ENCODE results near the gene ARHGAP26. TPM values are rescaled to one million over a fixed set of nuclear protein-coding genes. Genes with fewer than 3 reads are reported as not detected.

ARHGAP26 gene
- total and polyA plus RNA-seq, 2 donors = 15.1 to 16.2 TPM

GRCh38 chr5:143139585-143139984 lies 369.4 kb downstream of the ARHGAP26 start:
- 99% methylated on average over 9 of the region's 9 CpGs for WGBS
- H3K9me3 ChIP-seq (ENCODE audit: control insufficient read depth in 2 of 2, insufficient read depth in 1 of 2, low read length in 1 of 2) = no peaks in the 10 kb centered on the region
- no peak overlapping the region for H3K27ac ChIP-seq (ENCODE audit: low read depth in 1 of 2, low read length in 1 of 2)
- H3K4me3 ChIP-seq (ENCODE audit: low read length in 2 of 2) = no peak overlapping the region
- no peak for DNase-seq (ENCODE audit: low read depth in 6 of 9, low spot score in 9 of 9)
- H3K36me3 ChIP-seq (ENCODE audit: control insufficient read depth in 2 of 2, insufficient read depth in 2 of 2, low read length in 1 of 2) = peaks cover 2 to 3% of the 10 kb centered on the region in 2 donors
- H3K27me3 ChIP-seq (ENCODE audit: control insufficient read depth in 2 of 2, insufficient read depth in 1 of 2, low read length in 1 of 2) = no peaks in the 10 kb centered on the region
- H3K4me1 ChIP-seq (ENCODE audit: control insufficient read depth in 2 of 2, insufficient read depth in 2 of 2, low read length in 2 of 2) = no peaks in the 10 kb centered on the region

DNA sequence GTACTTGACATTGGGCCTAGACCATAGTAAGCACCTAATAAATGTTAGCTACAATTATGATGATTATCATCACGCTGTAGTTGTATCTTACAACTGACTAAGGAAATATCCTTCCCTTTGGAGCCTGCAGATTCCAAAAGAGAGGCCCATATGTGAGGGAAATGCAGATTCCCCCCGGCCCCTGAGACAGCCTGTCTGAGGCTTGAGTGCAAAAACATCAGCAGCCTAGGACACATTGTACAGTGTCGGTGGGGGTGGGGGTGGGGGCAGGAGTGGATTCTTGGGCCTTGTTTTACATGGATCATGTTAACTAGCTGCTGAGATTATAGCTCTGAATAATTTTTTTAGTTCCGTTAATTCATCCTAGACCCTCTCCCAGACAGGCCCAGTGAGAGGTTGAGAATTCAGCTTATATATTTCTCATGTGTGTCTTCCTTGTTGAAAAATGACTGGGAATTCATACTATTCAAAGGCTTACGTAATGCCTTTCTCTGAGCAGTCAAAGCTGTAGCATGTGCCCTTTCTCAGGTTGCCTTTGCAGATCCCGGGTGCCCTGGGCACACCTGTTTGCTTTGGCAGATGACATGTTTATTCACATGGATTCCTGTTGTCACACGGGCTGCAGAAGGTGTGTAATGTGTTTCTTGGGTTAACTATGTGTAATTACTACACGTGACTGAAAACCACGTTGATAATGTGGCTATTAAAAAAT lies 370.5 kb downstream of the ARHGAP26 start:
- peak overlapping the region in 1 of 2 donors; percentile 33 for H3K27ac ChIP-seq (ENCODE audit: low read depth in 1 of 2, low read length in 1 of 2)
- no peak for DNase-seq (ENCODE audit: low read depth in 6 of 9, low spot score in 9 of 9)

DNA sequence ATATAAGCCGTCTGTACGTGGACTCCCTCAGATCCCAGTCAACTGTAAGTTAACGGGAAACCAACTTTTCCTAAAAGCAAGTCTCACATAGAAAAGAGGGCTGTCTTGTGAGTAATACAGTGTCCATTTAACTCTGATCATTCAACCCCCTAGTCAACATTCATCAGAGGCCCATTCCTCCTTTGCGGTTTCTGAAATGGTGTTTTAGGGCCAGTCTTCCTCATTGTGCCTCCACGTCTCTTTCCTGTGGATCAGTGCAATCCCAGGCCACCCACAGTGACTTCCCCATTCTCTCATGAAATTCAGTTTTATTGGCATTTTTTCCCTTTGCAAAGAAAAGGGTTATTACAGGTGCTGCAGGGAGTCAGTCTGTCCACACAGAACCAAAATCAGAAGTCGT lies 371.5 kb downstream of the ARHGAP26 start:
- DNase-seq (ENCODE audit: low read depth in 6 of 9, low spot score in 9 of 9) = no peak
- Histone ChIP-seq H3K4me1 (ENCODE audit: control insufficient read depth in 2 of 2, insufficient read depth in 2 of 2, low read length in 2 of 2) (no peaks in the 10 kb centered on the region), H3K9me3 (ENCODE audit: control insufficient read depth in 2 of 2, insufficient read depth in 1 of 2, low read length in 1 of 2) (no peaks in the 10 kb centered on the region), H3K4me3 (ENCODE audit: low read length in 2 of 2) (no peak overlapping the region), H3K36me3 (ENCODE audit: control insufficient read depth in 2 of 2, insufficient read depth in 2 of 2, low read length in 1 of 2) (peaks cover 0 to 2% of the 10 kb centered on the region in 2 donors), H3K27me3 (ENCODE audit: control insufficient read depth in 2 of 2, insufficient read depth in 1 of 2, low read length in 1 of 2) (no peaks in the 10 kb centered on the region), H3K27ac (ENCODE audit: low read depth in 1 of 2, low read length in 1 of 2) (no peak overlapping the region)
- WGBS = 84% methylated on average over 6 of the region's 6 CpGs

More for the DNA sequence above, 370.5 kb downstream of the ARHGAP26 start:
- H3K9me3 ChIP-seq (ENCODE audit: control insufficient read depth in 2 of 2, insufficient read depth in 1 of 2, low read length in 1 of 2) = no peaks in the 10 kb centered on the region
- WGBS = 97% methylated on average over 9 of the region's 9 CpGs
- H3K4me1 ChIP-seq (ENCODE audit: control insufficient read depth in 2 of 2, insufficient read depth in 2 of 2, low read length in 2 of 2) = no peaks in the 10 kb centered on the region
- H3K4me3 ChIP-seq (ENCODE audit: low read length in 2 of 2) = no peak overlapping the region
- no peaks in the 10 kb centered on the region for H3K27me3 ChIP-seq (ENCODE audit: control insufficient read depth in 2 of 2, insufficient read depth in 1 of 2, low read length in 1 of 2)
- H3K36me3 ChIP-seq (ENCODE audit: control insufficient read depth in 2 of 2, insufficient read depth in 2 of 2, low read length in 1 of 2) = peaks cover 0 to 2% of the 10 kb centered on the region in 2 donors

DNA sequence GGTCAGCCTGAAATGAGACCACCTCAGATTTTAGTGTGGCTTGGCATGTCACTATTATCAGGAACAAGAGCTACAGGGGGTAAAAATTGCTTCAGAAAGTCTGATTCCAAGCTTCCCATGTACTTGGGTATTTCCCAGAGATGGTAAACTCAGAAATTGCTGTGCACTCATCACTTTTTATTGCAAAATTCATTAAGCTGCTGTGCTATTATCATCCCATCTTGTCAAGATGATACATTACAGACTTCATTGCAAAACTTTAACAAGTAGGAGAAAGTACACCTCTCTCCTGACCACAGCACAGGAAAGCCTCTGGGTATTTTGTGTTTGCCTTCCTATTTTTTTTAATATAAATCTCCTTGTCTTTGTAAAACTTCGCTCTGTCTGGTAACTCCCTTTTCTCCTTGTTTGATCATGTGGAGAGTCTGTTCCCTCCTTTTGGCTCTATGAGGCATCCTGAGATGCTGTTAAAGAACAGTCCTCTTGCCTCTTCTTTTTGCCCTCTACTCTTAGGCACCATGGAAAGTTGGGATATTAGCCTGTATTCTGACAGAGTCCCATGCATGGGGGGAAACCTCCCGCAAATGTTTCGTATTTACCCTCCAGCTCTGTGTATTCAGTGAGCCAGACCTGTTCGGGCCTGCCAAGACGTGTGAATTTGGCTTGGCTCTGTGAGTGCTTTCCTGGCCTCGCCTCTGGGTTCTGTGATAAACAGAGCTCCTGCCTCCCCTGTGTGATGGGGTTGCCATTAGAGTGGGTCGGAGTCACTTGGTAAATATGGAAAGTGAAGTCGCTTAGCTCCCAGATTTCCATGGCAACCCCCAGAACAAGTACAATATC lies 372.6 kb downstream of the ARHGAP26 start:
- H3K27ac ChIP-seq (ENCODE audit: low read depth in 1 of 2, low read length in 1 of 2) = peak overlapping the region; percentile 14 to 78
- peaks cover 7 to 10% of the 10 kb centered on the region in 2 donors for H3K36me3 ChIP-seq (ENCODE audit: control insufficient read depth in 2 of 2, insufficient read depth in 2 of 2, low read length in 1 of 2)
- no peaks in the 10 kb centered on the region for H3K9me3 ChIP-seq (ENCODE audit: control insufficient read depth in 2 of 2, insufficient read depth in 1 of 2, low read length in 1 of 2)
- no peaks in the 10 kb centered on the region for H3K4me1 ChIP-seq (ENCODE audit: control insufficient read depth in 2 of 2, insufficient read depth in 2 of 2, low read length in 2 of 2)
- H3K4me3 ChIP-seq (ENCODE audit: low read length in 2 of 2) = no peak overlapping the region
- peak in 2 of 9 donors; percentile 5 to 15 for DNase-seq (ENCODE audit: low read depth in 6 of 9, low spot score in 9 of 9)
- WGBS = 94% methylated on average over 8 of the region's 8 CpGs
- H3K27me3 ChIP-seq (ENCODE audit: control insufficient read depth in 2 of 2, insufficient read depth in 1 of 2, low read length in 1 of 2) = no peaks in the 10 kb centered on the region

GRCh38 chr5:143143973-143144372 lies 373.8 kb downstream of the ARHGAP26 start:
- H3K4me1 ChIP-seq (ENCODE audit: control insufficient read depth in 2 of 2, insufficient read depth in 2 of 2, low read length in 2 of 2) = no peaks in the 10 kb centered on the region
- H3K9me3 ChIP-seq (ENCODE audit: control insufficient read depth in 2 of 2, insufficient read depth in 1 of 2, low read length in 1 of 2) = no peaks in the 10 kb centered on the region
- WGBS = 99% methylated on average over 3 of the region's 3 CpGs
- no peaks in the 10 kb centered on the region for H3K27me3 ChIP-seq (ENCODE audit: control insufficient read depth in 2 of 2, insufficient read depth in 1 of 2, low read length in 1 of 2)
- DNase-seq (ENCODE audit: low read depth in 6 of 9, low spot score in 9 of 9) = no peak
- H3K36me3 ChIP-seq (ENCODE audit: control insufficient read depth in 2 of 2, insufficient read depth in 2 of 2, low read length in 1 of 2) = peaks cover 11 to 12% of the 10 kb centered on the region in 2 donors
- no peak overlapping the region for H3K4me3 ChIP-seq (ENCODE audit: low read length in 2 of 2)
- H3K27ac ChIP-seq (ENCODE audit: low read depth in 1 of 2, low read length in 1 of 2) = peak overlapping the region in 1 of 2 donors; percentile 21

GRCh38 chr5:143145243-143146160 lies 375.3 kb downstream of the ARHGAP26 start:
- peaks cover 16 to 18% of the 10 kb centered on the region in 2 donors for H3K36me3 ChIP-seq (ENCODE audit: control insufficient read depth in 2 of 2, insufficient read depth in 2 of 2, low read length in 1 of 2)
- no peaks in the 10 kb centered on the region for H3K4me1 ChIP-seq (ENCODE audit: control insufficient read depth in 2 of 2, insufficient read depth in 2 of 2, low read length in 2 of 2)
- DNase-seq (ENCODE audit: low read depth in 6 of 9, low spot score in 9 of 9) = no peak
- WGBS = 85% methylated on average over 9 of the region's 9 CpGs
- no peak overlapping the region for H3K27ac ChIP-seq (ENCODE audit: low read depth in 1 of 2, low read length in 1 of 2)
- no peak overlapping the region for H3K4me3 ChIP-seq (ENCODE audit: low read length in 2 of 2)
- no peaks in the 10 kb centered on the region for H3K9me3 ChIP-seq (ENCODE audit: control insufficient read depth in 2 of 2, insufficient read depth in 1 of 2, low read length in 1 of 2)
- no peaks in the 10 kb centered on the region for H3K27me3 ChIP-seq (ENCODE audit: control insufficient read depth in 2 of 2, insufficient read depth in 1 of 2, low read length in 1 of 2)

DNA sequence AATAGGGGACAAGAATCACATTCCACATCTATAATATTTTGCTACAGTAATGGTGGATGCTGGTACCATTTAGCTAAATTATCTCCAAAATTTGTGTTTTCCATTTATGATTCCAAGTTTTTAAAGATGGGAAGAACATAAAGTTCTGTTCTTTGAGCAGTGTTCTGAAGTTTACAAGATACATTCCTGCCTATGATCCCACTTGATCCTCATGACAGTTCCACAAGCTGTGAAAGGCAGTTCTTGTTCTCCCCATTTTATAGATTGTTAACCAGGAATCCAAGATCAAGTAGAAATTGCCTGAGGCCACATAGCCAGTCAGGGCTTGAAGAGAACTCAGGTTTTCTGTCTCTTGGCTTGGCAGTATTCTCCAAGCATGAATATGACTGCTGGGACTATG lies 376.0 kb downstream of the ARHGAP26 start:
- Histone ChIP-seq H3K27me3 (ENCODE audit: control insufficient read depth in 2 of 2, insufficient read depth in 1 of 2, low read length in 1 of 2) (no peaks in the 10 kb centered on the region), H3K36me3 (ENCODE audit: control insufficient read depth in 2 of 2, insufficient read depth in 2 of 2, low read length in 1 of 2) (peaks cover 16 to 18% of the 10 kb centered on the region in 2 donors), H3K4me3 (ENCODE audit: low read length in 2 of 2) (no peak overlapping the region), H3K4me1 (ENCODE audit: control insufficient read depth in 2 of 2, insufficient read depth in 2 of 2, low read length in 2 of 2) (no peaks in the 10 kb centered on the region), H3K9me3 (ENCODE audit: control insufficient read depth in 2 of 2, insufficient read depth in 1 of 2, low read length in 1 of 2) (no peaks in the 10 kb centered on the region), H3K27ac (ENCODE audit: low read depth in 1 of 2, low read length in 1 of 2) (no peak overlapping the region)
- no peak for DNase-seq (ENCODE audit: low read depth in 6 of 9, low spot score in 9 of 9)

- WGBS = 89% methylated on average over 4 of the region's 4 CpGs
- Histone ChIP-seq H3K27me3 (ENCODE audit: control insufficient read depth in 2 of 2, insufficient read depth in 1 of 2, low read length in 1 of 2) (no peaks in the 10 kb centered on the region), H3K36me3 (ENCODE audit: control insufficient read depth in 2 of 2, insufficient read depth in 2 of 2, low read length in 1 of 2) (peaks cover 16 to 18% of the 10 kb centered on the region in 2 donors), H3K4me3 (ENCODE audit: low read length in 2 of 2) (no peak overlapping the region), H3K9me3 (ENCODE audit: control insufficient read depth in 2 of 2, insufficient read depth in 1 of 2, low read length in 1 of 2) (no peaks in the 10 kb centered on the region), H3K27ac (ENCODE audit: low read depth in 1 of 2, low read length in 1 of 2) (no peak overlapping the region), H3K4me1 (ENCODE audit: control insufficient read depth in 2 of 2, insufficient read depth in 2 of 2, low read length in 2 of 2) (no peaks in the 10 kb centered on the region)
- no peak for DNase-seq (ENCODE audit: low read depth in 6 of 9, low spot score in 9 of 9)
Observed at GRCh38 chr5:143147383-143147782, 377.2 kb downstream of the ARHGAP26 start.
